ENCODE data around the gene ESPL1. TPM values are rescaled to one million over a fixed set of nuclear protein-coding genes. Genes with fewer than 3 reads are reported as not detected.
A peak's percentile ranks its signal among the peaks of the same experiment; 100 is the strongest.

The ESPL1 gene
- total and polyA plus RNA-seq, 2 donors (not counting 3 experiments of a cell fraction or from before 2014, with no cell fraction given) = 16.2 to 42.7 TPM

GRCh38 chr12:53218551-53219291, 49.4 kb upstream of the ESPL1 start:
- no peaks in the 10 kb centered on the region for H3K36me3 ChIP-seq (ENCODE audit: control insufficient read depth in 2 of 2, extremely low read depth in 1 of 2, insufficient read depth in 2 of 2, low read length in 2 of 2)
- H3K27me3 ChIP-seq (ENCODE audit: control insufficient read depth in 2 of 2, insufficient read depth in 2 of 2, low read length in 2 of 2) = no peaks in the 10 kb centered on the region
- FAIRE-seq = no peak
- intact Hi-C loops (cut with micrococcal nuclease) = no loop called here
- H3K4me1 ChIP-seq (ENCODE audit: control insufficient read depth, extremely low read depth, insufficient read depth, low read length) = peaks cover 67% of the 10 kb centered on the region
- ChIA-PET POLR2A (interaction anchor here (0.5 kb wide), 1 partner anchor 25 kb away, joined by 3 read pairs; no protein-coding TSS in a partner anchor), CTCF (interaction anchor here (0.8 to 4.2 kb wide), 9 partner anchors 21 to 203 kb away, joined by 3 to 29 read pairs (median 6); partner anchors contain the start of genes AAAS and PFDN5)
- H2AFZ ChIP-seq (ENCODE audit: low read depth, low read length) = peak overlapping the region; percentile 93
- no peaks in the 10 kb centered on the region for H3K9me1 ChIP-seq (replicated peaks; ENCODE audit: control insufficient read depth, extremely low read depth, insufficient read depth, low read length)
- H3K4me3 ChIP-seq (replicated peaks in 1 of 3; ENCODE audit: insufficient read depth in 1 of 3, low read depth in 1 of 3, low read length in 3 of 3) = peak overlapping the region; percentile 19 to 63 (median 45)
- H3K4me2 ChIP-seq (ENCODE audit: insufficient read depth, low read length) = peak overlapping the region; percentile 75
- dilution Hi-C loops (cut with MboI; ENCODE audit: extremely low pct_ligation_motif_present, low sequenced_read_pairs) = no loop called here
- no TSS peak for BruUV-seq (replicated peaks)
- no peaks in the 10 kb centered on the region for H4K20me1 ChIP-seq (replicated peaks; ENCODE audit: control insufficient read depth, extremely low read depth, insufficient read depth, low read length)
- H3K9ac ChIP-seq (replicated peaks; ENCODE audit: extremely low read depth, insufficient read depth, low read length) = no peak overlapping the region
- no peaks in the 10 kb centered on the region for H3K9me3 ChIP-seq (replicated peaks; ENCODE audit: control insufficient read depth, insufficient read depth, low read length)
- no peak overlapping the region for H3K27ac ChIP-seq (ENCODE audit: insufficient read depth, low read depth, low read length)
- TF ChIP-seq MYC (IDR thresholded peaks at IDR 0.05; ENCODE audit: low read depth, low read length) = no peak
- TF ChIP-seq, protein P1, sequence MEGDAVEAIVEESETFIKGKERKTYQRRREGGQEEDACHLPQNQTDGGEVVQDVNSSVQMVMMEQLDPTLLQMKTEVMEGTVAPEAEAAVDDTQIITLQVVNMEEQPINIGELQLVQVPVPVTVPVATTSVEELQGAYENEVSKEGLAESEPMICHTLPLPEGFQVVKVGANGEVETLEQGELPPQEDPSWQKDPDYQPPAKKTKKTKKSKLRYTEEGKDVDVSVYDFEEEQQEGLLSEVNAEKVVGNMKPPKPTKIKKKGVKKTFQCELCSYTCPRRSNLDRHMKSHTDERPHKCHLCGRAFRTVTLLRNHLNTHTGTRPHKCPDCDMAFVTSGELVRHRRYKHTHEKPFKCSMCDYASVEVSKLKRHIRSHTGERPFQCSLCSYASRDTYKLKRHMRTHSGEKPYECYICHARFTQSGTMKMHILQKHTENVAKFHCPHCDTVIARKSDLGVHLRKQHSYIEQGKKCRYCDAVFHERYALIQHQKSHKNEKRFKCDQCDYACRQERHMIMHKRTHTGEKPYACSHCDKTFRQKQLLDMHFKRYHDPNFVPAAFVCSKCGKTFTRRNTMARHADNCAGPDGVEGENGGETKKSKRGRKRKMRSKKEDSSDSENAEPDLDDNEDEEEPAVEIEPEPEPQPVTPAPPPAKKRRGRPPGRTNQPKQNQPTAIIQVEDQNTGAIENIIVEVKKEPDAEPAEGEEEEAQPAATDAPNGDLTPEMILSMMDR (IDR thresholded peaks at IDR 0.05; ENCODE audit: extremely low read depth in 1 of 2, insufficient read depth in 1 of 2, low read depth in 1 of 2, low read length in 2 of 2) = no peak
- TF ChIP-seq FOS (IDR thresholded peaks at IDR 0.05; ENCODE audit: borderline replicate concordance, insufficient read depth, low read length) = no peak
- TF ChIP-seq JUN (IDR thresholded peaks at IDR 0.05; ENCODE audit: borderline replicate concordance, insufficient read depth, insufficient read length, low read depth) = no peak
- TF ChIP-seq, protein P2, sequence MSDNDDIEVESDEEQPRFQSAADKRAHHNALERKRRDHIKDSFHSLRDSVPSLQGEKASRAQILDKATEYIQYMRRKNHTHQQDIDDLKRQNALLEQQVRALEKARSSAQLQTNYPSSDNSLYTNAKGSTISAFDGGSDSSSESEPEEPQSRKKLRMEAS (IDR thresholded peaks at IDR 0.05; ENCODE audit: insufficient read depth, insufficient read length) = no peak
- no peak for TF ChIP-seq GATA2 (IDR thresholded peaks at IDR 0.05; ENCODE audit: insufficient read depth, insufficient read length, low read depth, low read length)
- TF ChIP-seq POLR2A (IDR thresholded peaks at IDR 0.05; ENCODE audit: low read depth, low read length) = no peak
- TF ChIP-seq POLR2AphosphoS5 (IDR thresholded peaks at IDR 0.05; ENCODE audit: insufficient read depth, low read depth, low read length) = no peak
- TF ChIP-seq EZH2 (IDR thresholded peaks at IDR 0.05; ENCODE audit: borderline replicate concordance, low read depth, low read length, severe bottlenecking) = no peak
- no peaks in the 10 kb centered on the region for H3K79me2 ChIP-seq (ENCODE audit: control insufficient read depth, insufficient read depth, low read length)
- peak; percentile 21 for DNase-seq (ENCODE audit: low read depth, low spot score)
